ENCODE data around the gene SLC1A2. TPM values are rescaled to one million over a fixed set of nuclear protein-coding genes. Genes with fewer than 3 reads are reported as not detected.

SLC1A2 gene
- total RNA-seq, 2 donors from 2014 or later: 7.1 to 13.5 TPM

DNA sequence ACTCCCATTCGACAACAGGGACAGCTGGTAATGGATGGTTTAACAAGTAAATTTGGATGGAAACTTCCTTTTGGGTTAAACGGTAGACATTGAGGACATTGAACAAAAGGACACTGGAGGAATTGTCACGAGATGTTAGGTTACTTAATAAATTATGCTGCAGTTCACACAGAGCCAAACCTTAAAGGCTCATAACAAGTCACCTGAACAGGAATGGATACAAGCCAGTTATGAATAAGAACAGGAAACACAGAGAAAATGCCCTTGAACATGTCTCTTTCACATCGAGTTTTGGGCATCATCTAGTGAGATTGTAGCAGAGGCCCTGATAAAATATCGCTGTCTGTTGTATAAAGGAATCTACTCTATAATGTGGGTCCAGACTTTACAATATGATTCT lies 214.7 kb downstream of the SLC1A2 start:
- Mint-ChIP-seq H3K27me3 (ENCODE audit: insufficient read depth) (peaks cover 5% of the 10 kb centered on the region), H3K4me3 (no peak overlapping the region), H3K27ac (no peak overlapping the region), H3K36me3 (ENCODE audit: low read depth) (no peaks in the 10 kb centered on the region), H3K4me1 (peaks cover 14% of the 10 kb centered on the region), H3K9me3 (no peaks in the 10 kb centered on the region)
- peaks cover 10% of the 10 kb centered on the region for H3K4me1 ChIP-seq (ENCODE audit: control insufficient read depth, insufficient read depth, low read length)
- H3K4me3 ChIP-seq (ENCODE audit: low read length): no peak overlapping the region
- H3K9ac ChIP-seq (ENCODE audit: extremely low read depth, low read length, poor library complexity, severe bottlenecking): no peak overlapping the region
- DNase-seq: no peak
- 91 to 93% methylated on average over 3 to 5 of the region's 5 CpGs for WGBS, 2 experiments (ENCODE audit: insufficient coverage in 1 of 2, insufficient read length in 1 of 2)
- TF ChIP-seq, protein P1, sequence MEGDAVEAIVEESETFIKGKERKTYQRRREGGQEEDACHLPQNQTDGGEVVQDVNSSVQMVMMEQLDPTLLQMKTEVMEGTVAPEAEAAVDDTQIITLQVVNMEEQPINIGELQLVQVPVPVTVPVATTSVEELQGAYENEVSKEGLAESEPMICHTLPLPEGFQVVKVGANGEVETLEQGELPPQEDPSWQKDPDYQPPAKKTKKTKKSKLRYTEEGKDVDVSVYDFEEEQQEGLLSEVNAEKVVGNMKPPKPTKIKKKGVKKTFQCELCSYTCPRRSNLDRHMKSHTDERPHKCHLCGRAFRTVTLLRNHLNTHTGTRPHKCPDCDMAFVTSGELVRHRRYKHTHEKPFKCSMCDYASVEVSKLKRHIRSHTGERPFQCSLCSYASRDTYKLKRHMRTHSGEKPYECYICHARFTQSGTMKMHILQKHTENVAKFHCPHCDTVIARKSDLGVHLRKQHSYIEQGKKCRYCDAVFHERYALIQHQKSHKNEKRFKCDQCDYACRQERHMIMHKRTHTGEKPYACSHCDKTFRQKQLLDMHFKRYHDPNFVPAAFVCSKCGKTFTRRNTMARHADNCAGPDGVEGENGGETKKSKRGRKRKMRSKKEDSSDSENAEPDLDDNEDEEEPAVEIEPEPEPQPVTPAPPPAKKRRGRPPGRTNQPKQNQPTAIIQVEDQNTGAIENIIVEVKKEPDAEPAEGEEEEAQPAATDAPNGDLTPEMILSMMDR (conservative IDR thresholded peaks at IDR 0.05): no peak
- H3K36me3 ChIP-seq (ENCODE audit: control insufficient read depth, insufficient read depth, low read length): no peaks in the 10 kb centered on the region
- H3K27ac ChIP-seq (ENCODE audit: low read depth, low read length): no peak overlapping the region
- peaks cover 5% of the 10 kb centered on the region for H3K27me3 ChIP-seq (ENCODE audit: control insufficient read depth, insufficient read depth, low read length, poor library complexity, severe bottlenecking)
- no peaks in the 10 kb centered on the region for H3K9me3 ChIP-seq (ENCODE audit: control insufficient read depth, low read length)

Other genes starting within 250 kb of the SLC1A2 start
- 10 to 100 TPM; 55.3 to 79.0 TPM for gene PAMR1, start 106.1 kb upstream of the SLC1A2 start, total RNA-seq
- 10 to 100 TPM; 11.7 to 17.4 TPM for gene FJX1, start 198.9 kb upstream of the SLC1A2 start, total RNA-seq
- gene TRIM44, start 243.2 kb upstream of the SLC1A2 start, total RNA-seq: 10 to 100 TPM; 48.5 to 63.8 TPM